Natural killer cell (primary cell): ENCODE measurements around the gene GBP2. TPM values are rescaled to one million over a fixed set of nuclear protein-coding genes. Genes with fewer than 3 reads are reported as not detected.

Experiments
- ATAC-seq, 3 donors: fragments of 150-1000 bp in 2 of 3; fragments of 200-7000 bp in 1 of 3; cut with Tn5 transposase; 1 replicate in 1 of 3; 2 replicates in 2 of 3; pipeline ENCODE4 v1.10.0; 2021; ENCODE audit warnings: mild to moderate bottlenecking in 2 of 3, moderate library complexity in 2 of 3
- DNase-seq, 2 donors: peaks; one replicate each; pipeline versions ENCODE4 v3.0.0 to v3.0.0-alpha.2; 2013 to 2021; ENCODE audit warnings: mixed read lengths in 1 of 2
- H3K27ac ChIP-seq: one replicate; pipeline ENCODE4 v1.5.1; 2013; ENCODE audit warnings: mild to moderate bottlenecking, low read length
- H3K27me3 ChIP-seq: one replicate; pipeline ENCODE4 v1.6.1; 2013; ENCODE audit warnings: low read length; ENCODE audit not compliant: control insufficient read depth, insufficient read depth
- H3K36me3 ChIP-seq: one replicate; pipeline ENCODE4 v1.6.1; 2013; ENCODE audit warnings: low read length; ENCODE audit not compliant: control insufficient read depth, insufficient read depth
- H3K4me1 ChIP-seq: one replicate; pipeline ENCODE4 v1.6.1; 2013; ENCODE audit warnings: low read length; ENCODE audit not compliant: control insufficient read depth, insufficient read depth
- H3K4me3 ChIP-seq: one replicate; pipeline ENCODE4 v1.5.1; 2013; ENCODE audit warnings: low read length
- H3K9me3 ChIP-seq: one replicate; pipeline ENCODE4 v1.6.1; 2013; ENCODE audit warnings: low read length; ENCODE audit not compliant: control insufficient read depth, insufficient read depth
- H3K27ac Mint-ChIP-seq, 2 donors: one replicate each; pipeline ENCODE4 v1.8.0; 2022; ENCODE audit warnings: mild to moderate bottlenecking in 2 of 2, mixed read lengths in 2 of 2, moderate library complexity in 1 of 2
- H3K27me3 Mint-ChIP-seq, 2 donors: one replicate each; pipeline ENCODE4 v1.8.0; 2022; ENCODE audit warnings: low read depth in 2 of 2, mixed read lengths in 2 of 2
- H3K36me3 Mint-ChIP-seq: one replicate; pipeline ENCODE4 v1.8.0; 2022; ENCODE audit warnings: mixed read lengths
- H3K4me1 Mint-ChIP-seq, 2 donors: one replicate each; pipeline ENCODE4 v1.8.0; 2022; ENCODE audit warnings: mixed read lengths in 2 of 2
- H3K4me3 Mint-ChIP-seq: one replicate; pipeline ENCODE4 v1.8.0; 2022; ENCODE audit warnings: mild to moderate bottlenecking, moderate library complexity, mixed read lengths
- H3K9me3 Mint-ChIP-seq, 2 donors: one replicate each; pipeline ENCODE4 v1.8.0; 2022; ENCODE audit warnings: mixed read lengths in 2 of 2
- CTCF ChIP-seq: fragments of 200-600 bp; IDR thresholded peaks from one replicate; pipeline ENCODE4 v1.8.0; 2022; ENCODE audit warnings: antibody characterized with exemption
- WGBS: methylation state at CpG from one replicate; pipeline ENCODE4 v1.1.7; 2013; ENCODE audit warnings: missing lambda C conversion rate; ENCODE audit not compliant: insufficient coverage; 5-methylcytosine and 5-hydroxymethylcytosine counted together
- intact Hi-C: fragments of 100-400 bp; cut with micrococcal nuclease; formaldehyde crosslinking; loops from one replicate; pipeline ENCODE4 v1.14.2; 2022
- total RNA-seq, 4 donors: library from RNA; stranded (reverse); fragments of 120-200 nt in 1 of 4; gene quantifications; one replicate each; pipeline versions ENCODE4 v1.2.3 to v1.2.4, GENCODE V29; 2013 to 2022

The GBP2 gene
- total RNA-seq, 3 donors from 2014 or later (not counting 1 experiment from before 2014, with no cell fraction given): 117 to 153 (median 144) TPM

DNA sequence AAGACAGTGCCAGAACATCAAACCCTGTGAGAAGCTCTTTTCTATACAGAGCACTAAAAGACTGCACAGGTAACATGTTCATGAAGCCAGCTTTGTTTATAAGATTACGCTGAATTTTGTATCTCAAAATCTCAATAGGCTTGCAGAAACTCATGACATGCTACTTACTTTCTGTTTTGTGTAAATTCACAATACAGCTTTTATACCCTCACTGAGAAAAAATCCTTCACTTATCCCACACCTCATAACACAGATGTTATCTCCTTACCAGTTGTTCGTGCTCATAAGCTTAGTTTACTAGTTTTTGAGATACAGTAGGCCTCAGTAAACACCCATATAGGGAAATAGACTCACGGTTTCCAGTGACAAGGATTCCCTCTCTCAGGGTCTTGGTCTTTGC, 24.1 kb upstream of the GBP2 start:
- Histone ChIP-seq H3K36me3 (no peaks in the 10 kb centered on the region), H3K4me3 (no peak overlapping the region), H3K27ac (no peak overlapping the region), H3K9me3 (no peaks in the 10 kb centered on the region), H3K27me3 (no peaks in the 10 kb centered on the region), H3K4me1 (no peaks in the 10 kb centered on the region)
- ATAC-seq (peak in 1 of 3 donors; percentile 40), DNase-seq (no peak)
- Mint-ChIP-seq H3K36me3 (no peaks in the 10 kb centered on the region), H3K9me3 (no peaks in the 10 kb centered on the region), H3K27me3 (no peaks in the 10 kb centered on the region), H3K4me3 (no peak overlapping the region), H3K27ac (no peak overlapping the region), H3K4me1 (peaks cover 21 to 22% of the 10 kb centered on the region in 2 donors)
- TF ChIP-seq CTCF: no peak
- 40% methylated on average over 3 of the region's 3 CpGs for WGBS
- intact Hi-C loops: no loop called here

DNA sequence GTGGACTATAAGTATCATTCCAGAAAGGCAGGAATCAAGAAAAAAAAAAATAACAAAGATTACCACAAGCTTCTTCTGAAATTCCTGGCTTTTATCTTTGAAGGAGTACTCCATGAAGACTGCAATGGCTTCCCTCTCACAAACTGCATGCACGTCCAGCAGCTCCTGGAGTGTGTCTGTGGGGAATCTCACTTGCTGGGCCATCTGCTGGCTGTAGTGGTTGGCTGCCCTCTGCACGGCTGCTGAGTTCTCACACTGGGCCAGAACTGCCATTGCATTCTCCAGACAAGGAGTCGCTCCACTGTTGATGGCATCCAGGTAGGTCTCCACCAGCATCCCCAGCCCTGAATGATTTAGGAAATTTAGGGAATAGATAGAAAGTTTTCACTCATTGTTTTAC, 23.3 kb upstream of the GBP2 start:
- ATAC-seq: no peak
- Mint-ChIP-seq H3K4me3 (no peak overlapping the region), H3K36me3 (no peaks in the 10 kb centered on the region), H3K4me1 (peaks cover 21 to 22% of the 10 kb centered on the region in 2 donors), H3K27me3 (no peaks in the 10 kb centered on the region), H3K9me3 (no peaks in the 10 kb centered on the region), H3K27ac (no peak overlapping the region)
- no peaks in the 10 kb centered on the region for H3K27me3 ChIP-seq
- intact Hi-C loops: no loop called here
- WGBS: 80% methylated on average over 3 of the region's 3 CpGs
- no peaks in the 10 kb centered on the region for H3K9me3 ChIP-seq
- H3K4me1 ChIP-seq: no peaks in the 10 kb centered on the region
- no peak for DNase-seq
- no peak overlapping the region for H3K4me3 ChIP-seq
- no peaks in the 10 kb centered on the region for H3K36me3 ChIP-seq
- TF ChIP-seq CTCF: no peak
- no peak overlapping the region for H3K27ac ChIP-seq

DNA sequence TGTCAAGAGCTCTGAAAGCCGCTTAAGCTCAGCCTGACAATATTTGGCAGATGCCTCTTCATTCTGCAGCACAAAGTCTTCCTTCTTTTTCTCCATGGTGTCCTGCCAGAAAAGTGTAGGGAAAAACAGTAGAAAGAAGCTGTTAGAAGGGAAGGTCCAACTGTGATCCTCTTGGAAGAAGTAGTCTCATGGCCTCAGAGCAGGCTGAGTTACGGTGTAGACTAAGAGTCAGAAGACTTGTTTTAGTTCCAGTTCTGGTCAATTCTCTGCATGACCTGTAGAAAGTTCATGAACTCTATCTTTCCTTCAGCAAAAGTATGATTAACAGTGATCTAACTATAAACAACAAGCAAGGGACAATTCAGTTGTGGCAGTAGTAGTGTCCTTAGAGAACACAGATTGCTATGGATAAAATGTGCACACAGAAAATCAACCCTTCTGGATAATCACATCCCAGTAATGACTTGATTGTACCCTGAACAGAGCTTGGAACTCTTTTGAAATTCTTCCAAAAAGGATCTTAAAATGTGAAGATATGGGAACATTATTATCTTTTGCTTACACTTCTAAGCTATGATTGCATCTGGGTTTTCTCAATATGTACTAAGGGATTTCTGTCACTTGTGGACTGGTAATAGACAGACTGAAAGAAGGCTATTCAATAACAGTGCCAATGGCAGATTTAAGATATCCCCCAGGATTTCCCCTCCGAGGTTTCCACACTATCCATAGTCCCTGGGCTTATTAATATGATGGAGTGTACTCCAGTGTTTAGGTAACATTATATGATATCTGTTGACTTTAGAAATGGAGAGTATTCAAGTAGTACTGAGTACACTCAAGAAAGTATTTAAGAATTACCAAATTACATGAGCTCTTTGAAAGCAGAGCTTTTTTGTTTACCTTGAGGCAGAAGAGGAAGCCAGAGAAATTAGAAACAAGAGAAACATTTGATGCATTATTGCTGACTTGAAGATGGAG, 22.1 kb upstream of the GBP2 start:
- H3K36me3 ChIP-seq: no peaks in the 10 kb centered on the region
- intact Hi-C loops: no loop called here
- no peak overlapping the region for H3K4me3 ChIP-seq
- no peaks in the 10 kb centered on the region for H3K27me3 ChIP-seq
- no peak for ATAC-seq
- H3K27ac Mint-ChIP-seq: no peak overlapping the region
- H3K9me3 ChIP-seq: no peaks in the 10 kb centered on the region
- H3K4me3 Mint-ChIP-seq: no peak overlapping the region
- no peak for TF ChIP-seq CTCF
- peaks cover 21 to 22% of the 10 kb centered on the region in 2 donors for H3K4me1 Mint-ChIP-seq
- no peaks in the 10 kb centered on the region for H3K27me3 Mint-ChIP-seq
- no peak overlapping the region for H3K27ac ChIP-seq
- no peaks in the 10 kb centered on the region for H3K4me1 ChIP-seq
- 94% methylated on average over 2 of the region's 3 CpGs for WGBS
- DNase-seq: no peak
- H3K36me3 Mint-ChIP-seq: no peaks in the 10 kb centered on the region
- no peaks in the 10 kb centered on the region for H3K9me3 Mint-ChIP-seq
